Subcutaneous adipose tissue (tissue), 4 donors: Measurements from ENCODE around the gene KRTAP5-6. TPM values are rescaled to one million over a fixed set of nuclear protein-coding genes. Genes with fewer than 3 reads are reported as not detected.

Source experiments
- total RNA-seq, 4 donors: library from RNA; depleted of rRNA; stranded (reverse); fragments of >200 nt; gene quantifications; one replicate each; pipeline ENCODE4 v1.1.0, GENCODE V29; 2016
- TF ChIP-seq, protein P1 (sequence below): fragments of 450-650 bp; IDR thresholded peaks from one replicate; pipeline ENCODE4 v1.5.1; 2016; ENCODE audit warnings: low read depth, mild to moderate bottlenecking, control low read depth, antibody characterized with exemption, moderate library complexity

KRTAP5-6 gene
- not detected for total RNA-seq

DNA sequence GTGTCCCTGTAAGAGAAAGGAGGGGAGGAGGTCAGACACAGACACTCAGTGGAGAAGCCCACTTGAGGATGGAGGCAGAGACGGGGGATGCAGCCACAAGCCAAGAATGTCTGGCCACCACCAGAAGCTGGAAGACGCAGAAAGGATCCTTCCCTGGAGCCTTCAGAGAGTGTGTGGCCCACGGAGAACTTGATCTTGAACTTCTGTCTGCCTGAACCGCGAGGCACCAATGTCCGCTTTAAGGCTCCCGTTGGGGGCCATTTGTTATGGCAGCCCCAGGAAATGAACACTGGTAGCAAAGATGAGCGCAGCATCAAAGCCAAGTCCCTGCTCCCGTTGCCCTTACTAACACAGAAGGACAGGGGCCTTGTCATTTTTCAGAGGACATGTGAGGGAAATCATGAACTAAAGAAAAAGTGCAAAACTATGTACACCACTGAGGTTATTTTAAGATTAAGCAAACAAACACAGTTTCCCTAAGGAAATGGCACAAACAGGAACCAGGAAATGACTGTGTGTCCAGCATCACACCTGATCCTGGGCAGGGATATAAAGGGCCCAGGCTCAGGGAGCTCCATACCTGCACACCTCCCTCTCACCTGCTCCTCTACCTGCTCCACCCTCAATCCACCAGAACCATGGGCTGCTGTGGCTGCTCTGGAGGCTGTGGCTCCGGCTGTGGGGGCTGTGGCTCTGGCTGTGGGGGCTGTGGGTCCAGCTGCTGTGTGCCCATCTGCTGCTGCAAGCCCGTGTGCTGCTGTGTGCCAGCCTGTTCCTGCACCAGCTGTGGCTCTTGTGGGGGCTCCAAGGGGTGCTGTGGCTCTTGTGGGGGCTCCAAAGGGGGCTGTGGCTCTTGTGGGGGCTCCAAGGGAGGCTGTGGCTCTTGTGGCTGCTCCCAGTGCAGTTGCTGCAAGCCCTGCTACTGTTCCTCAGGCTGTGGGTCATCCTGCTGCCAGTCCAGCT lies at the start of gene KRTAP5-6:
Gene KRTAP5-6 (plus strand): TSS at position 588 of the 963 bp plus-strand sequence. CDS start 51 bp downstream, at position 639.
- TF ChIP-seq, protein P1, sequence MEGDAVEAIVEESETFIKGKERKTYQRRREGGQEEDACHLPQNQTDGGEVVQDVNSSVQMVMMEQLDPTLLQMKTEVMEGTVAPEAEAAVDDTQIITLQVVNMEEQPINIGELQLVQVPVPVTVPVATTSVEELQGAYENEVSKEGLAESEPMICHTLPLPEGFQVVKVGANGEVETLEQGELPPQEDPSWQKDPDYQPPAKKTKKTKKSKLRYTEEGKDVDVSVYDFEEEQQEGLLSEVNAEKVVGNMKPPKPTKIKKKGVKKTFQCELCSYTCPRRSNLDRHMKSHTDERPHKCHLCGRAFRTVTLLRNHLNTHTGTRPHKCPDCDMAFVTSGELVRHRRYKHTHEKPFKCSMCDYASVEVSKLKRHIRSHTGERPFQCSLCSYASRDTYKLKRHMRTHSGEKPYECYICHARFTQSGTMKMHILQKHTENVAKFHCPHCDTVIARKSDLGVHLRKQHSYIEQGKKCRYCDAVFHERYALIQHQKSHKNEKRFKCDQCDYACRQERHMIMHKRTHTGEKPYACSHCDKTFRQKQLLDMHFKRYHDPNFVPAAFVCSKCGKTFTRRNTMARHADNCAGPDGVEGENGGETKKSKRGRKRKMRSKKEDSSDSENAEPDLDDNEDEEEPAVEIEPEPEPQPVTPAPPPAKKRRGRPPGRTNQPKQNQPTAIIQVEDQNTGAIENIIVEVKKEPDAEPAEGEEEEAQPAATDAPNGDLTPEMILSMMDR = no peak

- TF ChIP-seq, protein P1 = no peak
Observed at GRCh38 chr11:1647901-1648652, 48.9 kb upstream of the KRTAP5-6 start.

DNA sequence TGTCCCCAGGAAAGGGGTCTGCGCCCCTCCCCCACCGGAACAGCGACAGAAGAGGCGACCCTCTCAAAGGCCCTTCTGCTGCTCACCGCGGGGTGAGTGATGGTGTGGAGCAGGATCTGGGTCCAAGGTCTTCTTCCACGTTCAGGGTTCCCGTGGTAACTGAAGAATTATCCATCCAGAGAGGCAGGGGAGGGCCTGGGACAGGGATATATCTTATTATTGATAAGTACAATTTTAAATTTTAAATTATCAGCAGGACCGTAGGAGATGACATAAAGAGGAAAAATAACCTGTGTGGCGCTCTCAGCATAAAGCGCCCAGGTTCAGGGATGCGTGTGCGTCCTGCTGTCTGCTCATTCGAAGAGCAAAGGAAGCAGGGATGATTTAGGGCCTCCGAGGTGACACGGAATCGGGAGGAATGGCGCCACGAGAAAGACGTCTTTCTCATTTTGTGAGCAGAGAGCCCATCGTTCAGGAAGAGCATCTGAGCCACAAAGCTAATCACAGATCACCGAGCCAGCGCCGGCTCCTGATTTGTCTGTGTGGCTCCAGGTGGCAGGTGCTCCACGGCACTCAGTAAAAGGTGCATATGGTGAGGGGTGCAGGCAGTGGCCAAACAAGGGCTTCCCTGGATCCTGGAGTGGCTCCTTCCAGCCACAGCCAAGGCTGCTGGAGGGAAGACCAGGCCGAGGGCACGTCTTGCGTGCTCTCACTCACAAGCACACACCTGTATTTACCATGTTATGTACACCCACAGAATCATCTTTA lies 48.2 kb upstream of the KRTAP5-6 start:
- TF ChIP-seq, protein P1 = no peak

DNA sequence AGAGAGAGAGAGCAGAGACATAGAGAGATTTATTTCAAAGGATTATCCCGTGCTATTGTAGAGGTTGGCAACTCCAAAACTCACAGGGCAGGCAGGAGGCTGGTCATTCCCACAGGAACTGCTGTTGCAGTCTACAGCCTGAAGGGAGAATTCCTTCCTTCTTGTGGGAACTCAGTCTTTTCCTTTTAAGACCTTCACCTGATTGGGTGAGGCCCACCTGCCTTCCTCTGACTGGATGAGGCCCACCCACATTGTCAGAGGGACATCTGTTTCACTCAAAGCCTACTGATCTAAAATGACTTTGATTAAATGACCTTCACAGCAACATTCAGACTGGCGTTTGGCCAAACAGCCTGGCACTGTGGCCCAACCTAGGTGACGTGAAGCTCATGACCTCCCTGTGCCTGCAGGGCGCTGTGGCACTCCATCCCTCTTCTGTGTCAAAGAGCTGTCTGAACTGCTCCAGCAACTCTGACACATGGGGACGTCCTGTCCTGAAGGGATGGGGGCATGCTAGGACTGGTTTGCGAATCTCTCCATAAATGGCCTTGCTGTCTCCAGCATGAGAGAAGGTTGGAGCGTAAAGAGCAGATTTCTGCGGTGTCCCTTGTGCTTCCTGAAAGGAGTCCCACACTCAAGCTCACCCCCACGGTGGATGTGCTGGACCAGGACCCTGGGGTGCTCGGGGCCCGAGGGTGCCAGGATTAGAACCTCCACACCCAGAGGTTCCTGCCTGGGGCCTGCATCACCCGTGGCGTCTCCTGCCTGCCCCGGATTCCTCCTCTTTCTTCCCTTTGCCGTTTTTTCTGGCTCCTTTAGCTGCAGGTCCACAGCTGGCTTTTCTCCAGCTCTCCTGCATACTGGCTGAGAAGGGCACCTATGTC lies 46.7 kb upstream of the KRTAP5-6 start:
- TF ChIP-seq, protein P1 = no peak

GRCh38 chr11:1650918-1651262 lies 46.1 kb upstream of the KRTAP5-6 start:
- TF ChIP-seq, protein P1 = no peak

DNA sequence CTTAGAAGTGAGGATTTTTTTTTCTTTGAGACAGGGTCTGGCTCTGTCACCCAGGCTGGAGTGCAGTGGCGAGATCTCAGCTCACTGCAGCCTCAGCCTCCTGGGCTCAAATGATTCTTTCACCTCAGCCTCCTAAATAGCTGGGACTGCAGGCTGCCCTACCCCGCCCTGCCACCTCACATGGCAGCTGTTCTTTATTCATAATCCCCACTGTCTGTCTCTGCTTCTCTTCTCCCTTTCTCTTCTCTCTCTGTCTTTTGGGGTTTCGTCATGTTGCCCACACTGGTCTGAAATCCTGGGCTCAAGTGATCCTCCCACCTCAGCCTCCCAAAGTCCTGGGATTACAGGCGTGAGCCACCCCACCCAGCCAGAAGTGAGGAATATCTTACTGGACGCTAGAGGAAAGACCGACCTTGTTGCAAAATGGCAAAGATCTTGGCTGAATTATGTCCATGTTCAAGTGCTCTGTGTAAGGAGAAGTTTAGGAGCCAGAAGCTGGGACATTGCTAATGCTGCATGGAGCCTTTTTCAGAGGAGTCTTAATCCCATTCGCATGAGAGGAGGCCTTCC lies 45.5 kb upstream of the KRTAP5-6 start:
- TF ChIP-seq, protein P1 = no peak
